Measurements from ENCODE around the gene CGNL1. TPM values are rescaled to one million over a fixed set of nuclear protein-coding genes. Genes with fewer than 3 reads are reported as not detected.

Gene CGNL1
- total RNA-seq, 1 experiment from 2014 or later: 0.31 TPM

DNA sequence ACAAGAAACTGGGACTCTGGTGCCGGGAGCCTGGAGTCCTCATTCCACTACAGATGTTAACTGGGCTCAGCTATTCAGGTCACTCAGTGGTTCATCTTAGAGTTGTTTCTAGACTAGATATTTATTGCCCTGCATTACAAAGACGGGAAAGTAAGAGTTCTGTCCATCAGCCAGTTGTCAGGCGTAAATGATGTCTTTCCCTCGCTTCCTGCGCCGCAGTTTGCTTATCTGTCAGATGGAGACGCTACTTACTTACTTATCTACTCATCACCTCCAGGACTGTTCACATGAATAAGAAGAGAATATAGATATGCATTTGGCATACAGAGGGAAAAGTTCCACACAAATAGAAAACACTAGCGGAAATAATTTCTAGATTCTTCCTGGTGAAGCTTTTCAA lies 47.8 kb upstream of the CGNL1 start:
- H3K9me2 ChIP-seq (ENCODE audit: insufficient read depth): no peaks in the 10 kb centered on the region
- no peaks in the 10 kb centered on the region for H4K20me1 ChIP-seq (ENCODE audit: insufficient read depth)
- no peaks in the 10 kb centered on the region for H3K9me3 ChIP-seq (ENCODE audit: insufficient read depth, low read depth)
- H3K79me2 ChIP-seq (ENCODE audit: low read depth): no peaks in the 10 kb centered on the region
- H2AFZ ChIP-seq: no peak overlapping the region
- no peaks in the 10 kb centered on the region for H3K36me3 ChIP-seq (ENCODE audit: low read depth)
- peaks cover 2% of the 10 kb centered on the region for H3K4me1 ChIP-seq (replicated peaks; ENCODE audit: insufficient read depth)
- H3K27ac ChIP-seq: no peak overlapping the region
- BruUV-seq (replicated peaks): no TSS peak
- TF ChIP-seq, protein P1, sequence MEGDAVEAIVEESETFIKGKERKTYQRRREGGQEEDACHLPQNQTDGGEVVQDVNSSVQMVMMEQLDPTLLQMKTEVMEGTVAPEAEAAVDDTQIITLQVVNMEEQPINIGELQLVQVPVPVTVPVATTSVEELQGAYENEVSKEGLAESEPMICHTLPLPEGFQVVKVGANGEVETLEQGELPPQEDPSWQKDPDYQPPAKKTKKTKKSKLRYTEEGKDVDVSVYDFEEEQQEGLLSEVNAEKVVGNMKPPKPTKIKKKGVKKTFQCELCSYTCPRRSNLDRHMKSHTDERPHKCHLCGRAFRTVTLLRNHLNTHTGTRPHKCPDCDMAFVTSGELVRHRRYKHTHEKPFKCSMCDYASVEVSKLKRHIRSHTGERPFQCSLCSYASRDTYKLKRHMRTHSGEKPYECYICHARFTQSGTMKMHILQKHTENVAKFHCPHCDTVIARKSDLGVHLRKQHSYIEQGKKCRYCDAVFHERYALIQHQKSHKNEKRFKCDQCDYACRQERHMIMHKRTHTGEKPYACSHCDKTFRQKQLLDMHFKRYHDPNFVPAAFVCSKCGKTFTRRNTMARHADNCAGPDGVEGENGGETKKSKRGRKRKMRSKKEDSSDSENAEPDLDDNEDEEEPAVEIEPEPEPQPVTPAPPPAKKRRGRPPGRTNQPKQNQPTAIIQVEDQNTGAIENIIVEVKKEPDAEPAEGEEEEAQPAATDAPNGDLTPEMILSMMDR (conservative IDR thresholded peaks at IDR 0.05): no peak
- no peak for TF ChIP-seq EZH2 (IDR thresholded peaks at IDR 0.05; ENCODE audit: low read depth)
- peaks cover 4% of the 10 kb centered on the region; the same call in 1 of the 2 replicates for H3F3A ChIP-seq (ENCODE audit: insufficient read depth, low read depth)
- CTCF ChIA-PET: no interaction called here
- intact Hi-C loops (cut with micrococcal nuclease; ENCODE audit: unreplicated experiment): no loop called here
- no peaks in the 10 kb centered on the region for H3K27me3 ChIP-seq (ENCODE audit: insufficient read depth, low read depth)
- POLR2A ChIA-PET (ENCODE audit: unreplicated experiment): interaction anchor here (0.6 kb wide), 1 partner anchor 106 kb away, joined by 3 read pairs; no protein-coding TSS in a partner anchor
- H3K4me3 ChIP-seq: no peak overlapping the region
- H3K4me2 ChIP-seq: no peak overlapping the region
- no peak for DNase-seq

DNA sequence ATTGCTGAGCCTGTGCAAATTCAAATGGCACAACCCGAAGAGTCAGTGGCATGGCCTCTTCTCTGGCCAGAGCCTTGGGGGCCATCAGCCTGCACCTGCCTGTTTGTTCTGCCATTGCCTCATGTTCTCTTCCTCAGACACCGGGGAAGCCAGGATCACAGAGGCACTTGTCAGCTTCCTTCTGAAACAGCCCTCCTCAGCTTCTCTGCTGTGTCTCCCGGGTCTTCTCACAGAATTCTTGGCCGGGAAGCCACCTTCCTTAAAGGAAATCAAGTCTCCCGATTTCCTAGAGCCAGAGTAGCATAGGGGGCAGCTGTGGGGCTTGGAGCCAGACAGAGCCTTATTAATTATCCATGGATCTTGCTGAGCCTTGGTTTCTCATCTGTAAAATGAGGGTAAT lies 47.4 kb upstream of the CGNL1 start:
- Histone ChIP-seq H3K79me2 (ENCODE audit: low read depth) (no peaks in the 10 kb centered on the region), H3F3A (ENCODE audit: insufficient read depth, low read depth) (peaks cover 4% of the 10 kb centered on the region; the same call in 1 of the 2 replicates), H3K9me2 (ENCODE audit: insufficient read depth) (no peaks in the 10 kb centered on the region), H3K4me2 (no peak overlapping the region), H3K4me3 (no peak overlapping the region), H3K27me3 (ENCODE audit: insufficient read depth, low read depth) (no peaks in the 10 kb centered on the region), H3K36me3 (ENCODE audit: low read depth) (no peaks in the 10 kb centered on the region), H4K20me1 (ENCODE audit: insufficient read depth) (no peaks in the 10 kb centered on the region), H3K27ac (no peak overlapping the region), H3K4me1 (replicated peaks; ENCODE audit: insufficient read depth) (no peaks in the 10 kb centered on the region; the same call in 1 of the 2 replicates), H3K9me3 (ENCODE audit: insufficient read depth, low read depth) (no peaks in the 10 kb centered on the region), H2AFZ (no peak overlapping the region)
- ChIA-PET CTCF (no interaction called here), POLR2A (ENCODE audit: unreplicated experiment) (interaction anchor here (0.6 kb wide), 1 partner anchor 105 kb away, joined by 3 read pairs; no protein-coding TSS in a partner anchor)
- BruUV-seq (replicated peaks): no TSS peak
- TF ChIP-seq, protein P1 (conservative IDR thresholded peaks at IDR 0.05): no peak
- no peak for TF ChIP-seq EZH2 (IDR thresholded peaks at IDR 0.05; ENCODE audit: low read depth)
- intact Hi-C loops (cut with micrococcal nuclease; ENCODE audit: unreplicated experiment): no loop called here
- DNase-seq: no peak

DNA sequence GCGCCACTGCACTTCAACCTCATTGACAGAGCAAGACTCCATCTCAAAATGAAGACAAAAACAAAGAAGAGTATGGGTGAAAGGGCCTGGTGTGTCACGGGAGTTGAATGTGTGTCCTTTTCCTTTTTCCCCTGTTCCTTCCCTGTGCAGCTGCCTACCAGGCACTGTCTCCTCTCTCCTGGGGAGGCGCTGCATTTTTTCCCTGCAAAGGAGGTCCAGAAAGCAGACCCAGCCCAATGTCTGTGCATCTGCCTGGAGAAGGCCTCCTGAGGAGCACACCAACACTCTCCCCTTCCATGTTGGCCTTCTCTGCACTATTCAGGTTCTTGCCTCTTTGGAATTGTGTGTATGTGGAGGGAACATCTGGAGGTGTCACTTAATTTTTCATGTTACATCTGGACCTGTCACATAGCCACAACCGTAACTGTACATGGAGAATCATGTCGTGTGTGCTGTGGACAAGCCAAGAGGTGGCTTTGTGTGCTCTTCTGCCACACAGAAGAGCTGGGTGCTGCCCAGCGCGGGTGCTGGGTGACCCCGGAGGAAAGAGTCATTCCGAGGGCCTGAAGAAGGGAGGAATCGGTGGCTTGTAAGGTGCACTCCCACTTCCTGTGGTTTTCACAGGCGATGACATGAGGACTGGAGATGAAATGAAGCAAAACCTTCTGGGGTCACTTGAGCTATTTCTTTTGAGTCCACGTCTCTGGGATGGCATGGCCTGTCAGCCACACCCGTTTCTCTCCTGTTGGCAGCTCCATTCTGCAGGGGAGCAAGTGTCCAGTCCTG lies 46.5 kb upstream of the CGNL1 start:
- Histone ChIP-seq H3K9me3 (ENCODE audit: insufficient read depth, low read depth) (no peaks in the 10 kb centered on the region), H3K27me3 (ENCODE audit: insufficient read depth, low read depth) (no peaks in the 10 kb centered on the region), H3K27ac (no peak overlapping the region), H3K36me3 (ENCODE audit: low read depth) (no peaks in the 10 kb centered on the region), H3K9me2 (ENCODE audit: insufficient read depth) (no peaks in the 10 kb centered on the region), H3K79me2 (ENCODE audit: low read depth) (no peaks in the 10 kb centered on the region), H3K4me2 (no peak overlapping the region), H3F3A (ENCODE audit: insufficient read depth, low read depth) (peaks cover 2% of the 10 kb centered on the region; the same call in 1 of the 2 replicates), H3K4me3 (no peak overlapping the region), H4K20me1 (ENCODE audit: insufficient read depth) (no peaks in the 10 kb centered on the region), H3K4me1 (replicated peaks; ENCODE audit: insufficient read depth) (no peaks in the 10 kb centered on the region; the same call in 1 of the 2 replicates), H2AFZ (no peak overlapping the region)
- ChIA-PET POLR2A (ENCODE audit: unreplicated experiment) (no interaction called here), CTCF (no interaction called here)
- intact Hi-C loops (cut with micrococcal nuclease; ENCODE audit: unreplicated experiment): no loop called here
- no peak for DNase-seq
- TF ChIP-seq, protein P1 (conservative IDR thresholded peaks at IDR 0.05): no peak
- TF ChIP-seq EZH2 (IDR thresholded peaks at IDR 0.05; ENCODE audit: low read depth): no peak
- BruUV-seq (replicated peaks): no TSS peak
